ENCODE measurements around the gene SGO1.

SGO1 gene

DNA sequence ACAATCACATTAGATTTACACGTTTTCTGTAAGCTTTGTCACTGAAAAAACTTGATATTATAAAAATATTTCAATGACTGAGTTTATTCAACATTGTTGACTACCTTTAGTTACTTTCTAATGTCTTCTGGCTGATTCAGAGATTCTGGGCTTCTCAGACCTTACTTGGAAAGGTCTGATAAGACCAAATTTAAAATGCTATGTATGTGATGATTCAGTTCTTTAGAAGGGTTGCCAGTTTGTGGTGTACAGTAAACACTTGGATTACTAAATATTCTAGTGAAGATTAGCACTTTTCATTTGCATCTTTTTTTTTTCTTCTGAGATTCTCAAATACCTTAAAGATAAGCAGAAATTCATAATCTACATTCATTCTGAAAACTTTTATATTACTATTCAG is 49.8 kb downstream of the SGO1 start:
- no peak for DNase-seq (ENCODE audit: low read depth in 1 of 2, low spot score in 1 of 2)
- H3K4me3 ChIP-seq (replicated peaks; ENCODE audit: insufficient read depth, low read length) = no peak overlapping the region
- H3K27ac ChIP-seq (replicated peaks) = no peak overlapping the region
- H3K27me3 ChIP-seq (ENCODE audit: insufficient read depth, poor library complexity, severe bottlenecking) = no peaks in the 10 kb centered on the region
- TF ChIP-seq, protein P1, sequence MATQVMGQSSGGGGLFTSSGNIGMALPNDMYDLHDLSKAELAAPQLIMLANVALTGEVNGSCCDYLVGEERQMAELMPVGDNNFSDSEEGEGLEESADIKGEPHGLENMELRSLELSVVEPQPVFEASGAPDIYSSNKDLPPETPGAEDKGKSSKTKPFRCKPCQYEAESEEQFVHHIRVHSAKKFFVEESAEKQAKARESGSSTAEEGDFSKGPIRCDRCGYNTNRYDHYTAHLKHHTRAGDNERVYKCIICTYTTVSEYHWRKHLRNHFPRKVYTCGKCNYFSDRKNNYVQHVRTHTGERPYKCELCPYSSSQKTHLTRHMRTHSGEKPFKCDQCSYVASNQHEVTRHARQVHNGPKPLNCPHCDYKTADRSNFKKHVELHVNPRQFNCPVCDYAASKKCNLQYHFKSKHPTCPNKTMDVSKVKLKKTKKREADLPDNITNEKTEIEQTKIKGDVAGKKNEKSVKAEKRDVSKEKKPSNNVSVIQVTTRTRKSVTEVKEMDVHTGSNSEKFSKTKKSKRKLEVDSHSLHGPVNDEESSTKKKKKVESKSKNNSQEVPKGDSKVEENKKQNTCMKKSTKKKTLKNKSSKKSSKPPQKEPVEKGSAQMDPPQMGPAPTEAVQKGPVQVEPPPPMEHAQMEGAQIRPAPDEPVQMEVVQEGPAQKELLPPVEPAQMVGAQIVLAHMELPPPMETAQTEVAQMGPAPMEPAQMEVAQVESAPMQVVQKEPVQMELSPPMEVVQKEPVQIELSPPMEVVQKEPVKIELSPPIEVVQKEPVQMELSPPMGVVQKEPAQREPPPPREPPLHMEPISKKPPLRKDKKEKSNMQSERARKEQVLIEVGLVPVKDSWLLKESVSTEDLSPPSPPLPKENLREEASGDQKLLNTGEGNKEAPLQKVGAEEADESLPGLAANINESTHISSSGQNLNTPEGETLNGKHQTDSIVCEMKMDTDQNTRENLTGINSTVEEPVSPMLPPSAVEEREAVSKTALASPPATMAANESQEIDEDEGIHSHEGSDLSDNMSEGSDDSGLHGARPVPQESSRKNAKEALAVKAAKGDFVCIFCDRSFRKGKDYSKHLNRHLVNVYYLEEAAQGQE (IDR thresholded peaks at IDR 0.05; ENCODE audit: insufficient replicate concordance, low read depth) = no peak
- TF ChIP-seq POLR2AphosphoS5 (IDR thresholded peaks at IDR 0.05; ENCODE audit: low read depth) (no peak), GABPA (IDR thresholded peaks at IDR 0.05; ENCODE audit: low read depth) (no peak), SPI1 (IDR thresholded peaks at IDR 0.05; ENCODE audit: borderline replicate concordance, low read depth) (no peak)
- TF ChIP-seq, protein P2, sequence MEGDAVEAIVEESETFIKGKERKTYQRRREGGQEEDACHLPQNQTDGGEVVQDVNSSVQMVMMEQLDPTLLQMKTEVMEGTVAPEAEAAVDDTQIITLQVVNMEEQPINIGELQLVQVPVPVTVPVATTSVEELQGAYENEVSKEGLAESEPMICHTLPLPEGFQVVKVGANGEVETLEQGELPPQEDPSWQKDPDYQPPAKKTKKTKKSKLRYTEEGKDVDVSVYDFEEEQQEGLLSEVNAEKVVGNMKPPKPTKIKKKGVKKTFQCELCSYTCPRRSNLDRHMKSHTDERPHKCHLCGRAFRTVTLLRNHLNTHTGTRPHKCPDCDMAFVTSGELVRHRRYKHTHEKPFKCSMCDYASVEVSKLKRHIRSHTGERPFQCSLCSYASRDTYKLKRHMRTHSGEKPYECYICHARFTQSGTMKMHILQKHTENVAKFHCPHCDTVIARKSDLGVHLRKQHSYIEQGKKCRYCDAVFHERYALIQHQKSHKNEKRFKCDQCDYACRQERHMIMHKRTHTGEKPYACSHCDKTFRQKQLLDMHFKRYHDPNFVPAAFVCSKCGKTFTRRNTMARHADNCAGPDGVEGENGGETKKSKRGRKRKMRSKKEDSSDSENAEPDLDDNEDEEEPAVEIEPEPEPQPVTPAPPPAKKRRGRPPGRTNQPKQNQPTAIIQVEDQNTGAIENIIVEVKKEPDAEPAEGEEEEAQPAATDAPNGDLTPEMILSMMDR (IDR thresholded peaks at IDR 0.05; ENCODE audit: insufficient read depth, low read length) = no peak

DNA sequence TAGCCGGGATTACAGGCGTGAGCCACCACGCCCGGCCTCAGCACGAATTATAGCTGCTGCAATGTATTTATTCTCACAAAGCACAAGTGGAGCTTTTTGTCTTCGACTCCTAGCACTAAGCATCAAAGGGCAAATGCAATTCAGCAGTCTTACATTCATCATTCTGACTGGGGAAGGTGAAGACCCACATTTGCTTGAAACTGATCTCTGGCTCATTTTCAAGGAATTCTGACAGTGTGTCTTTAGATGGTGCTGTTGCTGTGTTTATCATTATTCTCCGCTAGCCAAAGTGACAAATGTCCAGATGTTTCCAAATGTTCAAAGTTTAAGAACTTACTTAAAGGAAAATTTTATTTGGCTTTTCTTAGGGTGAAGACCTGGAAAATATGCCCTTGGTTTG is 55.9 kb downstream of the SGO1 start:
- TF ChIP-seq POLR2AphosphoS5 (IDR thresholded peaks at IDR 0.05; ENCODE audit: low read depth) = no peak
- H3K27me3 ChIP-seq (ENCODE audit: insufficient read depth, poor library complexity, severe bottlenecking) = no peaks in the 10 kb centered on the region
- H3K4me3 ChIP-seq (replicated peaks; ENCODE audit: insufficient read depth, low read length) = no peak overlapping the region
- DNase-seq (ENCODE audit: low read depth in 1 of 2, low spot score in 1 of 2) = no peak
- H3K27ac ChIP-seq (replicated peaks) = no peak overlapping the region

DNA sequence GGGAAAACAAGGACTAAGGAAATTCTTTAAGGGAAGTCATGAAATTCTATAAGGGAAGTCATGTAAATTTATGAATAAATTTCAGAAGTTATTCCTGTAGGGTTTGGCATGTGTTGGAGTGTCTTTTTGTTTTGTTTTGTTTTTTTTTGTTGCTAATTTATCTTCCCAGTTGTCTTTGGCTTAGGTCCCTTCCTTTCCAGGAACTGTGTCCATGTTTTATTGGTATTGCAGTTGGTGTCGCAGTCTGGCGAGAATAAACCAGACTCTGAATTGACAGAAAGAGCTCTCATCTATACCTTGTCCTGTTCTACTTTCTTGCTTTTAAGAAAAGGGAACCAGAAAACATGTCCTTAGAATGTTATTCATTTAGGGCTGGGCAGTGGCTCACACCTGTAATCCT is 57.6 kb downstream of the SGO1 start:
- no peak overlapping the region for H3K27ac ChIP-seq (replicated peaks)
- no peak for DNase-seq (ENCODE audit: low read depth in 1 of 2, low spot score in 1 of 2)
- no peak overlapping the region for H3K4me3 ChIP-seq (replicated peaks; ENCODE audit: insufficient read depth, low read length)
- TF ChIP-seq, protein P2 (IDR thresholded peaks at IDR 0.05; ENCODE audit: insufficient read depth, low read length) = no peak
- no peaks in the 10 kb centered on the region for H3K27me3 ChIP-seq (ENCODE audit: insufficient read depth, poor library complexity, severe bottlenecking)

DNA sequence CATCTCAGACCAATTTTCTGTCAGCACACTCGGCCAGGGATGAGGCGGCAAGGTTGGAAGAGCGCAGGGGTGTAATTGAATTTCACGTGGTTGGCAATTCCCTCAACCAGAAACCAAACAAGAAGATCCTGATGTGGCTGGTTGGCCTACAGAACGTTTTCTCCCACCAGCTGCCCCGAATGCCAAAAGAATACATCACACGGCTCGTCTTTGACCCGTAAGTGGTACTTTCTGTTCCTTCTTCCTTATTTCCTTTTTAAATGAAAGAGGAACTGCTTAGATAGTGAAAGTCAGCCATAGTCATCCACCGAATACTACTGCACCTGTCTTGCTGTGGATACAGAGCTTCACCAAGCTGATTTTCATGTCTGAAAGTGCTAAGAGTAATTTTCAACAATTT is 60.1 kb downstream of the SGO1 start:
- no peak overlapping the region for H3K4me3 ChIP-seq (replicated peaks; ENCODE audit: insufficient read depth, low read length)
- peak in 1 of 2 experiments; percentile 43 for DNase-seq (ENCODE audit: low read depth in 1 of 2, low spot score in 1 of 2)

DNA sequence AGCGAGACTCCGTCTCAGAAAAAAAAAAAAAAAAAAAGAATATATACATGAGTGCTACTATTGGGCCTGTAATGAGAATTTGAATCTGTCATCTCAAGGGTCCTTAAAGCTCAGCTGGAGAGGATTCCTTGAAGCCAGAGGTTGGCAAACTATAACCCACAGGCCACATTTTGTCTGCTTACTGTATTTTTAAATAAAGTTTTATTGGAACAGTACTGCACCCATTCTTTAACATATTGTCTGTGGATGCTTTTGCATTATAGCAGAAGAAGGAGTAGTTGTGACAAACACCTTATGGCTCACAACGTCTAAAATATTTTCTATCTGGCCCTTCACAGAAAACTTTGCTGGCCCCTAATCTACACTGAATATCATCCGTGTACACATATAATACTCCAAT is 60.7 kb downstream of the SGO1 start:
- Histone ChIP-seq H3K27me3 (ENCODE audit: insufficient read depth, poor library complexity, severe bottlenecking) (no peaks in the 10 kb centered on the region), H3K4me3 (replicated peaks; ENCODE audit: insufficient read depth, low read length) (no peak overlapping the region), H3K27ac (replicated peaks) (no peak overlapping the region)
- TF ChIP-seq, protein P1 (IDR thresholded peaks at IDR 0.05; ENCODE audit: insufficient replicate concordance, low read depth) = no peak
- no peak for TF ChIP-seq GABPA (IDR thresholded peaks at IDR 0.05; ENCODE audit: low read depth)
- no peak for TF ChIP-seq SPI1 (IDR thresholded peaks at IDR 0.05; ENCODE audit: borderline replicate concordance, low read depth)
- TF ChIP-seq, protein P2 (IDR thresholded peaks at IDR 0.05; ENCODE audit: insufficient read depth, low read length) = no peak
- no peak for TF ChIP-seq POLR2AphosphoS5 (IDR thresholded peaks at IDR 0.05; ENCODE audit: low read depth)
- no peak for DNase-seq (ENCODE audit: low read depth in 1 of 2, low spot score in 1 of 2)

More for the DNA sequence above, 60.1 kb downstream of the SGO1 start:
- TF ChIP-seq POLR2AphosphoS5 (IDR thresholded peaks at IDR 0.05; ENCODE audit: low read depth) = no peak
- TF ChIP-seq SPI1 (IDR thresholded peaks at IDR 0.05; ENCODE audit: borderline replicate concordance, low read depth) = peak; percentile 98
- Histone ChIP-seq H3K27me3 (ENCODE audit: insufficient read depth, poor library complexity, severe bottlenecking) (no peaks in the 10 kb centered on the region), H3K27ac (replicated peaks) (0 out of 2 replicates have a peak overlapping the region, but pooled peaks have one; percentile 1)

Data from HL-60 (cell line).